Activated T-helper 2 cell treated with anti-CD3 and anti-CD28 coated beads, Interferon-gamma antibody, Interleukin-2, Interleukin-4, amounts not matched to agents 10 μg/mL and 5 μg/mL and 100 μg/mL, durations not matched to agents 14 hours and 24 hours and 36 hours (primary cell): Measurements from ENCODE around the gene PCDHB1. TPM values are rescaled to one million over a fixed set of nuclear protein-coding genes. Genes with fewer than 3 reads are reported as not detected.

Experiments
- DNase-seq: peaks from one replicate; pipeline ENCODE4 v3.0.0; 2021; ENCODE audit warnings: low spot score
- H3K27ac Mint-ChIP-seq: one replicate; pipeline ENCODE4 v1.8.0; 2021; ENCODE audit warnings: mixed read lengths
- H3K27me3 Mint-ChIP-seq: one replicate; pipeline ENCODE4 v1.8.0; 2021; ENCODE audit warnings: low read depth, mixed read lengths
- H3K36me3 Mint-ChIP-seq: one replicate; pipeline ENCODE4 v1.8.0; 2021; ENCODE audit warnings: low read depth, mixed read lengths
- H3K4me1 Mint-ChIP-seq: one replicate; pipeline ENCODE4 v1.8.0; 2021; ENCODE audit warnings: low read depth, mixed read lengths
- H3K4me3 Mint-ChIP-seq: one replicate; pipeline ENCODE4 v1.8.0; 2021; ENCODE audit warnings: low read depth, mild to moderate bottlenecking, moderate library complexity, mixed read lengths
- H3K9me3 Mint-ChIP-seq: one replicate; pipeline ENCODE4 v1.8.0; 2021; ENCODE audit warnings: mixed read lengths
- intact Hi-C: fragments of 100-400 bp; cut with micrococcal nuclease; formaldehyde crosslinking; loops from one replicate; pipeline ENCODE4 v1.15.1; 2023
- total RNA-seq: library from RNA; stranded (reverse); gene quantifications from 2 replicates; pipeline ENCODE4 v1.2.3, GENCODE V29; 2022

PCDHB1 gene
- not detected in 2 replicates for total RNA-seq

GRCh38 chr5:141050622-141051520 lies at the start of gene PCDHB1:
TSS of gene PCDHB1 (plus strand) at chr5:141051374. CDS start at chr5:141051471, 97 bp downstream.
- H3K27ac Mint-ChIP-seq = no peak within 1 kb of the TSS
- no peak within 1 kb of the TSS for H3K4me3 Mint-ChIP-seq
- intact Hi-C loops = no loop called here
- no peaks in the 10 kb centered on the region for H3K4me1 Mint-ChIP-seq
- H3K9me3 Mint-ChIP-seq = peaks cover 20% of the 10 kb centered on the region
- no peak for DNase-seq
- no peaks in the 10 kb centered on the region for H3K27me3 Mint-ChIP-seq
- H3K36me3 Mint-ChIP-seq = no peaks in the 10 kb centered on the region

DNA sequence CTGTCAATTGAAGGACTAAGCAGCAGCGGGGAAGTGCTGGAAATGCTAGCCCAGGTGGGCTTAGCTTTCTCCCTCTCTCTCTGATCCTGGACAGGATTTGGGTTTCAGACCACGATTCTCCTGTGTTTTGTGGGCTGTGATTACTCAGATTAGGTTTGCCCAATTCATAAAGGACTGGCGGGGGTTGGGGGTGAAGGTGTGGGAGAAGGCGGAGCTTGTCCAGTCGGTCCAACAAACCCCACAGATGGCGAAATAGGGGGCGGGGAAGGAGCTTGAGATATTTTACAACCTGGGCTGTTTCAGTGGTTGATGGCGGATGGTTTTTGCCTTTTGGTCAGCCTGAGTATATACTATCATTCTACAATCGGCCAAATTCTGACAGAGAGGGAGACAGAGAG lies 49.7 kb upstream of the PCDHB1 start:
- intact Hi-C loops = no loop called here
- Mint-ChIP-seq H3K9me3 (no peaks in the 10 kb centered on the region), H3K27me3 (peaks cover 11% of the 10 kb centered on the region), H3K27ac (no peak overlapping the region), H3K4me3 (no peak overlapping the region), H3K36me3 (no peaks in the 10 kb centered on the region), H3K4me1 (no peaks in the 10 kb centered on the region)
- no peak for DNase-seq

DNA sequence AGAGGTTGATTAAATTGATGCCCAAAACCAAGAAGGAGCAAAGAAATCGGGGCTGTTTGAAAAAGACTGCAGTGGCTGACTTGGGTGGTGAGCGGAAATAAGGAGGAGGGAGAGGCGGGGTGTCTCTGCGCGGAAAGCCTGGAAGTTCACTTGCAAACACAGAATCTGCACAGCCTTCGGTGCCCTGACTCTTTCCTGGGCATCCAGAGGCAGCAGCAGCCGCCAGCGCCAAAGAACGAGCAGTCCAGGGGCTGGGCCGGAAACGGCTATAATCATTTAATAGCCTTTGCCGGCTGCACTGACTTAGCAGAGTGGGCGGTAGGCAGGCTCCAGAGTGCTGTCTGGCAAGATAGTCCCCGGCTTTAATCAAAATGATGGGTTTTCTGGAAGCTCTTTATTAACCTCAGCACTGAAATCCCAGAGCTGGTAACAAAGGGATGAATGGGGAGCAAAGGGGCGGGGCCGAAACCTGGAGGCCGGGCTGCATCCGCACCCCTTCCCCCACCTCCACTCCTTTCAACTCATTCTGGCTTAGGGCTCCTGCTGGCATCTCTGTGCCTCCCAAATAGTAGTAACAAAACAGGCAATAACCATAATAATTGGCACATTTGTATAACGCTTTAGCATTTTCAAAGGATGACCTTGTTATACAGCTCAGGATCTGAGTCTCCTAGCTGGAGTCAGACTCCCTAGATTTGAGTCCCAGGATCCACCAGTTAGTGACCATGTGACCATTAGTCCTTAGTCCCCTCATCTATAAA lies 49.1 kb upstream of the PCDHB1 start:
- peaks cover 11% of the 10 kb centered on the region for H3K27me3 Mint-ChIP-seq
- H3K27ac Mint-ChIP-seq = no peak overlapping the region
- H3K36me3 Mint-ChIP-seq = no peaks in the 10 kb centered on the region
- no peaks in the 10 kb centered on the region for H3K4me1 Mint-ChIP-seq
- intact Hi-C loops = no loop called here
- no peaks in the 10 kb centered on the region for H3K9me3 Mint-ChIP-seq
- no peak for DNase-seq
- H3K4me3 Mint-ChIP-seq = no peak overlapping the region

DNA sequence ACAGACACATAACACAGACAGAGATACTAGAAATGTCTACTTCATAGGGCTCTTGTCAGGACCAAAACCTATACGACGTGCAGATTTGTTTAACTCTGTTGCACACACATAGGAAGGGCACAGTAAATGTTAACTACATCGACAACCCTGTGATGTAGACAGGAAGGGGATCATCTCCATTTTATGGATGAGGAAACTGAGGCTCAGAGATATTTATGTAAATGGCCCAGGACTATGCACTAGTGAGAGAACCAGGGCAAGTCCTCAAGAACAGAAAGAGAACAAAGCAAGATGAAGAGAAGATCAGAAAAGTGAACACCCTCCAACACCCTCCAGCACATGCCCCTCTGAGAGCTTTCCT lies 48.6 kb upstream of the PCDHB1 start:
- no peak for DNase-seq

GRCh38 chr5:141003031-141003430 lies 48.1 kb upstream of the PCDHB1 start:
- H3K9me3 Mint-ChIP-seq = no peaks in the 10 kb centered on the region
- intact Hi-C loops = no loop called here
- H3K4me1 Mint-ChIP-seq = no peaks in the 10 kb centered on the region
- H3K4me3 Mint-ChIP-seq = no peak overlapping the region
- no peaks in the 10 kb centered on the region for H3K36me3 Mint-ChIP-seq
- H3K27me3 Mint-ChIP-seq = peaks cover 11% of the 10 kb centered on the region
- DNase-seq = no peak
- no peak overlapping the region for H3K27ac Mint-ChIP-seq

More for the DNA sequence above, 48.6 kb upstream of the PCDHB1 start:
- H3K27ac Mint-ChIP-seq = no peak overlapping the region
- H3K27me3 Mint-ChIP-seq = peaks cover 11% of the 10 kb centered on the region
- H3K36me3 Mint-ChIP-seq = no peaks in the 10 kb centered on the region
- intact Hi-C loops = no loop called here
- H3K4me1 Mint-ChIP-seq = no peaks in the 10 kb centered on the region
- no peaks in the 10 kb centered on the region for H3K9me3 Mint-ChIP-seq
- H3K4me3 Mint-ChIP-seq = no peak overlapping the region

DNA sequence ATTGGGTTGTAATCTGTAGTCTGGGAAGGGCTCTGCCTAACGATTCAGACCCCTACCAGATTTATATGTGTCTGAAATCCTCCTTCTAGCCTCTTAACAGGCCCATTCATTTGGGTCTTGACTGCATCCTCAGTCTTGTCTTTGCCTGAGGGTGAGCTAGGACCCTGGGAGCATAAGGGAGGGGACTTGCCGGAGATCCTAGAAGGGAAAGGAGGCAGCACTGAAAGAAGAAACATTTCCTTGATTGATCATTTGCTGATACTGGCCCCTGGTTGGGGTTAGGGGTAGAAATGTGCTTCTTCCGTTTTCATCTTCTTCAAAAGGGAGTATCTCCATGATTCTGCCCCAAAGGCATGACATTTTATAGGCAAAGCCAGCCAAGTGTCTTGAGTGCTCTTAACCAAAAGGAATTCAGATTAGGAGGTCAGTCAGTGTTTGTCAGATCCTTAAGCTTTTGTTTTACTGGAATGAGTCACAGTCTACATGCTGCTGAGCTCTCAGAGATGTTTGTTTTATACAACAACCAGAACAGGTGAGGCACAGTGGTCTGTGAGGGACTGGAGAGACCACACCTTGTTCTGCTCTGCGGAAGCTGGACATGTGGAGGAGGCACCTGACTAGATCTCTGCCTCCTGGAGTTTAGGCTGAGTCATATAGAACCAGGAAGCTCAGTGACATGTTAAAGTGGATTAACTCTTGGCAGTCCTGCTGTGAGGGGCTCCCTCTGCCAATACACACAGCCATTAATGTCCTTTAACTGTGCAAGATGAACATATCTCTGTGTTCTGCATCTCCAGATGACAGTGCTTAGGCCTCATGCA lies 47.2 kb upstream of the PCDHB1 start:
- no peak for DNase-seq
- no peak overlapping the region for H3K4me3 Mint-ChIP-seq
- intact Hi-C loops = no loop called here
- no peaks in the 10 kb centered on the region for H3K4me1 Mint-ChIP-seq
- no peak overlapping the region for H3K27ac Mint-ChIP-seq
- no peaks in the 10 kb centered on the region for H3K9me3 Mint-ChIP-seq
- peaks cover 11% of the 10 kb centered on the region for H3K27me3 Mint-ChIP-seq
- no peaks in the 10 kb centered on the region for H3K36me3 Mint-ChIP-seq

- intact Hi-C loops = no loop called here
- Mint-ChIP-seq H3K36me3 (no peaks in the 10 kb centered on the region), H3K9me3 (no peaks in the 10 kb centered on the region), H3K4me3 (no peak overlapping the region), H3K4me1 (no peaks in the 10 kb centered on the region), H3K27me3 (no peaks in the 10 kb centered on the region), H3K27ac (no peak overlapping the region)
- no peak for DNase-seq
These were observed 43.4 kb upstream of the PCDHB1 start for GRCh38 chr5:141007791-141008190.

GRCh38 chr5:141010047-141010793 lies 41.0 kb upstream of the PCDHB1 start:
- no peaks in the 10 kb centered on the region for H3K36me3 Mint-ChIP-seq
- no peaks in the 10 kb centered on the region for H3K4me1 Mint-ChIP-seq
- H3K4me3 Mint-ChIP-seq = no peak overlapping the region
- H3K27me3 Mint-ChIP-seq = no peaks in the 10 kb centered on the region
- H3K9me3 Mint-ChIP-seq = no peaks in the 10 kb centered on the region
- intact Hi-C loops = no loop called here
- no peak for DNase-seq
- H3K27ac Mint-ChIP-seq = no peak overlapping the region

- no peaks in the 10 kb centered on the region for H3K36me3 Mint-ChIP-seq
These were observed 33.2 kb upstream of the PCDHB1 start for GRCh38 chr5:141017943-141018342.

DNA sequence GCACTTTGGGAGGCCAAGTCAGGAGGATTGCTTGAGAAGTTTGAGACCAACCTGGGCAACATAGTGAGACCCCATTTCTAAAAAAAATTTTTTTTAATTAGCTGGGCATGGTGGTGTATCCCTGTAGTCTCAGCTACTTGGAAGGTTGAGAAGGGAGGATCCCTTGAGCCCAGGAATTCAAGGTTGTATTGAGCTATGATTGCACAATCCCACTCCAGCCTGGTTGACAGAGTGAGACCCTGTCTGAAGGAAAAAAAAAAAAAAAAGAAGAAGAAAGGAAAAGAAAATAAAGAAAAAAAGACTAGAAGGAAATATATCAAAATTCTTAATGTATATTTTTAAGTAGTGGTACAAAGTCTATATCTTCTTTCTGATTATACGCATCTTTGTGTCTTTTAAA lies 28.8 kb upstream of the PCDHB1 start:
- no peak overlapping the region for H3K4me3 Mint-ChIP-seq
- H3K36me3 Mint-ChIP-seq = no peaks in the 10 kb centered on the region
- DNase-seq = no peak
- H3K27me3 Mint-ChIP-seq = no peaks in the 10 kb centered on the region
- H3K27ac Mint-ChIP-seq = no peak overlapping the region
- intact Hi-C loops = no loop called here
- no peaks in the 10 kb centered on the region for H3K4me1 Mint-ChIP-seq
- H3K9me3 Mint-ChIP-seq = peaks cover 10% of the 10 kb centered on the region

More at GRCh38 chr5:141017943-141018342, 33.2 kb upstream of the PCDHB1 start:
- DNase-seq = no peak
- Mint-ChIP-seq H3K27ac (no peak overlapping the region), H3K4me1 (no peaks in the 10 kb centered on the region), H3K4me3 (no peak overlapping the region), H3K27me3 (no peaks in the 10 kb centered on the region), H3K9me3 (no peaks in the 10 kb centered on the region)
- intact Hi-C loops = no loop called here

DNA sequence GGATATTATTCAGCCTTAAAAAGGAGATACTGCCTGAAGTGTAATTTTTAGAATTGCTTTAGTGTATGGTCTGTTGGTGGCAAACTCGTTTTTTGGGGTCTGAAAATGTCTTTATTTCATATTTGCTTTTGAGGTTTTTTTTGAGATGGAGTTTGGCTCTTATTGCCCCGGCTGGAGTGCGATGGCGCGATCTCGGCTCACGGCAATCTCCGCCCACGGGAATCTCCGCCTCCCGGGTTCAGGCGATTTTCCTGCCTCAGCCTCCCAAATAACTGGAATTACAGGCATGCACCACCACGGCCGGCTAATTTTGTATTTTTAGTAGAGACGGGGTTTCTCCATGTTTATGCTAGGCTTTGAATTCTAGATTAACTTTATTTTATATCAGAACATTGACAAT lies 20.2 kb upstream of the PCDHB1 start:
- no peak for DNase-seq
- Mint-ChIP-seq H3K4me3 (no peak overlapping the region), H3K9me3 (no peaks in the 10 kb centered on the region), H3K27me3 (no peaks in the 10 kb centered on the region), H3K36me3 (no peaks in the 10 kb centered on the region), H3K27ac (no peak overlapping the region), H3K4me1 (no peaks in the 10 kb centered on the region)
- intact Hi-C loops = no loop called here

- H3K27me3 Mint-ChIP-seq = no peaks in the 10 kb centered on the region
- H3K9me3 Mint-ChIP-seq = no peaks in the 10 kb centered on the region
- no peak for DNase-seq
- H3K27ac Mint-ChIP-seq = no peak overlapping the region
- H3K4me3 Mint-ChIP-seq = no peak overlapping the region
- H3K36me3 Mint-ChIP-seq = no peaks in the 10 kb centered on the region
- intact Hi-C loops = no loop called here
- H3K4me1 Mint-ChIP-seq = no peaks in the 10 kb centered on the region
These were observed 18.5 kb upstream of the PCDHB1 start for GRCh38 chr5:141032626-141033025.
